ENCODE results near the gene FBF1.

Gene FBF1

DNA sequence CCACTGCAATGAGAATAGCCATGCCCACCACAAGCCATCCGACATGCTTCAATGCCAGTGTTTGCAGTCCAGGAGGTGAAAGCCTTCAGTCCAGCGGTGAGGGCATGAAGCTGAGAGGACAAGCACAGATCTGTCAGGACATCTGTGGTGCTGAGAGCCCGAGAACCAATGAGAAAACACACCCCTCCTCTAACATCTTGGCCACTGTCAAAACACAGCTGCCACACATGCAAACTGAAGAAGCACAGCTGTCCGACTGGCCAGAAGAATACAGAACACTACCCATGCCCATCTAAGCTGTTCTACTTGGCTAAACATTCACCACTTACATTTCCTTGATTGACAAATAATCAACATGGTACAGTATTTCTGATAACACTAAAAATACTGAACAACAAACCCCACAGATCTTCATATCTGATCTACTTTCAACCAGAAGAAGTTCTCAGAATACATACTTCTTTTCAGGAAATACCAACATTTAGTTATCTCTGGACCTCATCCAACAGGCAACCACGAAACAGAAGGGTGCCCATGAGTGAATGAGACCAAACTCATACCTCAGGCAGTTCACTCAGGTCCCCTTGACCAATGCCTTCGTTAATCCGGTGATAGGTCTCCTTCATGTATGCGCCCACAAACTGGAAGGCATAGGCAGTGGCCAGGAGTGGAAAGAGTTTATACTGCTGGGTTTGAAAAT lies 10.2 kb upstream of the FBF1 start:
- DNase-seq: no peak

DNA sequence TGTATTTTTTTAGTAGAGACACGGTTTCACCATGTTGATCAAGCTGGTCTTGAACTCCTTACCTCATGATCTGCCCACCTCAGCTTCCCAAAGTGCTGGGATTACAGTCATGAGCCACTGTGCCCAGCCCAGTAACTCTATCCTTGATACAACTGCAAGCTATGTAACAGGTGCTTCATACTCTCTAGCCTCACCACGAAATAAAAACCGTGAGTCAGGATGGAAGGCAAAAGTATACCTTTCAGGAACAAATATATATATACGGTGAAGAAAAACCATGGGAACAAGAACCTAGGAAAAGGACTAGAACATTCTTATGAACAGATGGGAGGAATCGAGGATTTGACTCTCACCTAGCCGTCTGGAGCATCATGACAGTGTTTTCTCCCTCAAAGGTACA lies 9.6 kb upstream of the FBF1 start:
- no peak for DNase-seq

DNA sequence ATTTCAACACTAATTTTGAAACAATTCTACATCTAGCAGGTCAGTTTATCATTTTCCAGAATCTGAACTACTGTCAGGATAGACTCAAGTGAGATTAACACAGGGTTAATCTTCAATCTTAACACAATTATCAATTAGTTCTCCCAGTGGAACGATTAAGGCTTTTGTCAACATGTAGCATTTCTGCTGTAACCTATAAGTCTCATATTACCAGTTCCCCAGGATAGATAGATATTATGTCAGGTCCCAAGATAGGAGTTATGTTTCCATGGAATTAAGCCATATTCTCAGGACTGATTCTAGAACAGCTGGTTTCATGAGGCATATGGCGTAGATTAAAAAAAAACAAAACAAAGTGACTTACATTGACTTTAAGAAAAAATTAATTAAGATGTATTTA lies 4.4 kb upstream of the FBF1 start:
- DNase-seq: no peak

DNA sequence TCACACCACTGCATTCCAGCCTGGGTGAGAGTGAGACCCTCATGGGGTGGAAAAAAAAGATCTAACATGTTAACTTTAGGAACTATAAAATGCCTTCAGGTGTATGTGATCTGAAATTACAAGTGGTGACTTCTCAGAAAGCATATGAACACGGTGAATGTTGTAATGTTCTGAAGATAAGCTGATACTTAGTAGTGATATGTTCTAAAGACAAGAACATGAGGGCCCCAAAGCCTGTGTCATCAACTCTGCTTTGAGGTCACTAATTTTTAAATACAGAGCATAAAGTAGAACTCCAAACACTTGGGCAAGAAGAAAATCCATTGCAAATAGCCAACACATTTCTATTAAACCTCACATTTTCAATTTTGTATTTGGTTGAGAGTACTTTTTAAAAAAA lies 2.6 kb upstream of the FBF1 start:
- no peak for DNase-seq

GRCh38 chr17:75942473-75942872 lies 1.6 kb upstream of the FBF1 start:
- DNase-seq: no peak

DNA sequence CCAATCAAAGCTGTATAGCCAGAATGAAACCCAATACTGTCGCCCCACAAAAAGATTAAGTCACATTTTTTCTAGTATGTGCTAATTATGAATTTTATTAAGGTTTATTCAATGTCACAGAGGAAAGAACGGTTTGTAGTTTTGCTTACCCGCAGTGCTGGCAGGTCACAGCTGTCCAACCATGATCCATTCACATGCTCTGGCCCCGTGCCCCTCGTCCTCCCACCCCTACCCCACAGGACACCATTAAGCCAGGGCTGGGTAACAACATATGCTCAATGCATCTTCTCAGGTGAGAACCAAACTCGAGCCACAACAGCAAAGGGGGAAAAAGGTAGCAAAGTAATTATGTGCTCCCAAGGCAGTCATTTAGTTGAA lies 589 bp upstream of the FBF1 start:
- DNase-seq: no peak

DNA sequence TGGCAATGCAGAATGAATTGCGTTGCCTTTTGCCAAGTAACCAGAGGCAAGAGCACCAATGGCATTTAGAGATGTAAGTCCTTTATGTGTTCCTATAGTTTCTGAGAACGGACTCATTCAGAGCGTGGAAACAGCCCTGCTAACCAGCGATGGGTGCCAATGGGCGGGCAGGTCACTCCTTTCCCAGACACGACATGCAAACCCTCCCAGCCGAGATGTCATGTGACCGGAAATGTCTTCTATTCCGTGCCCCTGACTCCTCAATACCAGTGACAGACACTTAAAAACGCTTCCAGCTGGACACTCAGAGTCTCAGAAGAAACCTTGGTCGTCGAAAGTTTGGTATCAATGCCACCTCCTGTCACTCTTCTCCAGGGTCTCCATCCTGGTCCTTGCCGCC lies 3.2 kb downstream of the FBF1 start:
- peak; percentile 4 for DNase-seq

DNA sequence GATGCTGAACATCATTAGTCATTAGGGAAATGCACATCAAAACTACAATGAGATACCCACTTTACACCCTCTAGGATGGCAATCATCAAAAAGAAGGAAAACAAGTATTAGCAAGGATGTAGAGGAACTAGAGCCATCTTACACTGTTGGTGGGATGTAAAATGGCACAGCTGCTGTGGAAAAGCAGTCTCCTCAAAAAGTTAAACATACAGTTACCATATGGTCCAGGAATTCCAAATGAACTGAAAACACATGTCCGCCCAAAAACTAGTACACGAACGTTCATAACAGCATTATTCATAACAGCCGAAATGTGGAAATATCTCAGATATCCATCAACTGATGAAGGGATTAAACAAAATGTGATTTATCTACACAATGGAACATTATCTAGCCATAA lies 7.0 kb downstream of the FBF1 start:
- no peak for DNase-seq

- no peak for DNase-seq
These were observed 8.0 kb downstream of the FBF1 start for GRCh38 chr17:75932852-75933251.

DNA sequence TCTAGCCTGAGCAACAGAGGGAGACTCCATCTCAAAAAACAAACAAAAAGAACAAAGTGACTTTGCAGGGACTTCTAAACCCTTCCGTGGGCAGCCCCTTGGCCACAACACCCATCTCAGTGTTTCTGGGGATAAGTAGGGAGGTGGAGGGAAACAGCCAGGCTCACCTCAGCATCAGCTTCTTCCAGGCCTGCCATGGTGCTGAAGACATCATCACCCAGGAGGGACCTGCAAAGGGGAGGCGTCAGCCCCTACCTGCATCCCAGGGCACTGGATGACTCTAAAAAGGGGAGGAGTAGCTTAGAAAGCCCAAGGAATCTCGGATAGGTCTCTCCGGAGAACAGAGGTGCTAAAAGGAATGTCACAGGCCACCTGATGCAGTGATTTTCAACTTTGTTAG lies 9.8 kb downstream of the FBF1 start:
- no peak for DNase-seq

DNA sequence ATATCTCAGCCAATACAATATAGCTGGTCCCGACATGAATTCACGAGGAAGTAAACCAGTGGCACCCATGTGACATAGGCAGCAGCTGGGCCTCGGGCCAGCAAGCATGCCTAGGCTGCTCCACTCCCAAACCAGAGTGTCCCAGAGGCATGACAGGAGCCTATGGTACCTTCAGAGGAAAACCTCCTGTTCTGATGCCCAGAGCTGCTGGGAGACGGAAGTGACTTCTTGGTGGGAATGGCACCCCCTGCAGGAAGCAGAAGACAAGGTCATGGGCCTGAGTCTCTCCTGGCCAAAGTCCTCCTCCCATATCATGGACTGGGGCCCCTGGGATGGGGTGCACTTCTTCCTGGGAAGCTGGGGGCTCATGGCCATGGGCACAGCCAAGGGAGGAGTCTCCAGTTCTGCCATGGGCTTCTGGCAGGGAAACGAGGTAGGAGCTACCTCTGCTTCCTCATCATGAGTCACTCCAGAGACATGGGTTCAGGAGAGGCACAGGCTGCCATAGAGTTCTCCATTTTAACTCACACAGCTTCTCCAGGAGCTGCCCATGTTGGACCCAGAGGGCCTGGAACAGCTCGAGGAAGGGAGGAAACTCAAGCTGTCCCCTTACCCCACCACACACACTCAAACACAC lies 13.4 kb downstream of the FBF1 start:
- no peak for DNase-seq

DNA sequence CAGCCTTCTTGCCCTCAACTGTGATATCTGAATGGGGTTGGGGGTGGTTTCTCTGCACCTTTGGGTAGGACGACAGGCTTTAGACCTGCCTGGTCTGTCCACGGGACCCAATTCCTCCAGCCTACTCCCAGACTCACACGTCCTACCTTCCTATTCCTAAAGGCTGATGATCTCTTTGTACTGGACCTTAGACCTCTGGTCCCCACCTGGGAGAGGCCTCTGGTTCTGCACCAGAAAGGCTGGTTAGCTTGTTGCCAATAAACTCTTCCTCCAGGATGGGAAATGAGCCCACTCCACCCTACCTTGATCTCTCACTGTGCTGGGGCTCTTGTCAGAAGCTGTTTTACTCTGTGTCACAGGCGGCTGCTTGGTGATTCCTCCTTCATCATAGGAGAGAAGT lies 14.4 kb downstream of the FBF1 start:
- DNase-seq: no peak

DNA sequence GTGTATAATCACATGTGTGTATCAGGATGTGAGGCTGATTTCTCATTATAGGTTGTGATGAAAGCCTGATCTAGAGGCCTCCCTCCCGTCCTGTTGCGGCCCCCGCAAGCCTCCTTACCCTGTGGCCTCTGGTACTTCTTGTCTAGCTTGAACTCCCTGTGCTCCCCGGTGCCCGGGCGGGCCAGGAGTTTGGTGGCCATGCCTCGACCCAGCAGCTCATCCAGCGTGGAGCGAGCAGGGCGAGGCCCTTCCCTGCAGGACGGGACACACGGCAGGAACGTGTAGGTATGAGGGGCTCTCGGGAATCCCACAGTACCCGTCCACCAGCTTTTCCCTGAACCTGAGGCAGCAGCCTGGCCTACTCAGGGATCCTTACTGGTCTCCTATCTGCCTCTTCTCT lies 14.9 kb downstream of the FBF1 start:
- DNase-seq: no peak

GRCh38 chr17:75925103-75925502 lies 15.7 kb downstream of the FBF1 start:
- DNase-seq: no peak

- DNase-seq: no peak
These were observed 17.6 kb downstream of the FBF1 start for GRCh38 chr17:75922963-75923874.

- no peak for DNase-seq
These were observed 18.5 kb downstream of the FBF1 start for GRCh38 chr17:75922173-75922961.

GRCh38 chr17:75921596-75921995 lies 19.2 kb downstream of the FBF1 start:
- no peak for DNase-seq

DNA sequence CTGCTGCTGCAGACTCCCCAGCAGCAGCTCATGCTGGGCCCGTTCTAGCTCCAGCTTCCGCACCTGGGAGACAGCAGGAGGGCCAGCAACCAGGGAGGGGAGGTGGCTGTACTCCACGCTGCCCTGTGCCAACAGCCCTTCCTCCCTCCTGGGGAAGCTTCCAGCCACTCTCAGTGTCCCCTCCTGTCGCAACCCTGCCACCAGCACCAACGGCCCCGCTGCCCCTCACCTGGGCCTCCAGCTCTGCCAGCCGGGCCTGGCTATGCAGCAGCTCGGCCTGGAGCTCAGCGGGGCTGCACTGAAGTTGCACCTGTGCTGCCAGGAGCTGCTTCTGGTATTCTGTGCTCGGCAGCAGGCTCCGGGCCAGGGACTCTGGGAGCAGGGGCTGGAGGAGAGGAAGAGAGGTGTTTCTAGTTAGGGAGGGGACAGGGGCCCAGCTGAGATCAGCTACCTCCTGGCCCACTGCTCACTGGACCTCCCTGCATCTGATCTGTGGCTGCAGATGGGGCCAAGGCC lies 20.7 kb downstream of the FBF1 start:
- no peak for DNase-seq

DNA sequence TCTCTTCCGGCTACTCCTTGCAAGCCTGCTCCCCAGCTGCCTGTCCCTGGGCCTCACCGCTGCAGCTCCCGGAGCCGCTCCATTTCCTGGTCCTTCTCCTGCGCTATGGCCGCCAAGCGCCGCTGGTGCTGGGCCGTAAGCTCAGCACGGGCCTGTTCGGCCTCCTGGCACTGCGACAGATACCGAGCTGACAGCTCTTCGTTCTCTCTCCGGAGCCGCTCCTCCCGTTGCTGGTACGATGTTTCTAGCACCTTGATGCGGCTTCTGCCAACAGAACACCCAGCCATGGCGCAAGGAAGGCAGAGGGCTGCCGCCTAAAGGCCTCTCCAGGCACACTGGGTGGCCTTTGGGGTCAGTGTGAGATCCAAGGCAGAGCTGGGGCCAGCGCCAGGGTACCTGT lies 21.2 kb downstream of the FBF1 start:
- no peak for DNase-seq

DNA sequence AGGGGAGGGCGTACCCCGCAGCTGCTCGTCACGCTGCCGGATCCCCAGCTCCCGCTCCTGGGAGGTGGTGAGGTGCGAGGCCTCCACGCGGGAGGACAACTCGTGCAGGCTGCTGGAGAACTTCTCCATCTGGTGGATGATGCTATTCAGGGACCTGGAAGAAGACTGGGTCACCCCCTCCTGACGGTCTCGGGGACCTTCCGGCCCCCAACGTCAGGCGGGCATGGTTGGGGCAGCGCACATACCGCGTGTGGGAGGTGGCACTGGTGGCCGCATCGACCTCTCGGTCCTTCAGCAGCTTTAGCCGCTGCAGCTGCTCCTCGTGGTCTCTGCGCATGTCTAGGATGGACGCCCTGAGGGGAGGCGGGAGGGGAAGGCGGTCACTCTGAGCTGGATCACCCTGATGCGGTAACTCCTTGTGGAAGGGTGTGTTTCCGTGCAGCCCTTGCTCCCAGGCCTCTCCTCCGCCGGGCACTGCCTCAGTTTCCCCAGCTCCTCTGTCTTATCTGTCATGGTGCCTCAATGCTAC lies 22.9 kb downstream of the FBF1 start:
- no peak for DNase-seq

DNA sequence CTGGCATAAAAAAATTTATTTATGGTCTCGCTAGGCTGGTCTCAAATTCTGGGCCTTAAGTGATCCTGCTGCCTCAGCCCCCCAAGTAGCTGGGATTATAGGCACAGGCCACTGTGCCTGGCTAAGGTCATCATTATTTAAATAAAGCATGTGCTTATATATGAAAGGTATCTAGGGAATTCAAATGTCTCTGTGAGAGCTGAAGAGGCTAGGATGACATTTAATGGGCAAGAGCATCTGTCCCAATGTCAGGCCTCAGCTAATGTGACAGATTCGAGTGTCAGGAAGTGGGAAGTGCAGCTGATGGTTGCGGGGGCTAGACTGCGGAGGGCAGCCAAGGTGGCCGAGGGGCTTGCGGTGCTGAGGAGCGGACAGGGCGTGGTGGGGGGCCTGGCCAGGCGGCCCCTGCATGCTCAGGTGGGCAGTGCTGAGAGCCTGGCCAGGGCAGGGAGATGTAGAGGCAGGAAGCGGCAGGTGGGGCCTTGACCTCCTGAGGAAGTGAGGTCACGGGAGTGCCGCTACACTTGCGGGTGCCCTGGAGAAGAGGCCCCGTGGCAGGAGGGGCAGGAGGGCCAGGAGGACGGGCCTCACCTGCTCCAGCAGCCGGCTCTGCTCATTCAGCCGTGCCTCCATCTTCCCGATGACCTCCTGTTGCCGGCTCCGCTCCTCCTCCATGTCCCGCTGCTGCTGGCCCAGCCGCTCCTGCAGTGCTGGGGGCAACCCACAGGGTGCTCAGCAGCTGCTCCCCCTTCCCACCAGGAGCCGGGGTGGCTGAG lies 23.5 kb downstream of the FBF1 start:
- DNase-seq: no peak

DNA sequence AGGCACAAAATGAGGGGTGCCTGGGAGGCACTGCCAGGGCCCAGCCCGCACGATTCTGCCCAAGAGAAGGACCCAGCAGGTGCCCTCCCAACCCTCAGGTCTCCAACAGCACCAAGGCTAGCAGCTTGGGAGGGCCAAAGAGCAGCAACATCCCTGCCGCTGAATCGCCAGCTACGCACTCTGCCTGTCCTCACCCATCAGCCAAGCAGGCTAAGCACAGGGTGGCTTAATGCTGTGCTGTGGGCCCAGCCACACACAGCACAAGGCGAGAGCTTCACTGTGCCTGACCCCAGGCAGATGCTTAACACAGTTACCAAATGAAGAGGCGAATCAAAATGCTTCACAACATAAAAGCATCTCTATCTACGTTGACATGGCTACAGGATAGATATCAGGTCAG lies 25.6 kb downstream of the FBF1 start:
- DNase-seq: no peak

All from NCI-H2029 treated with DMSO at 0.1 percent for 48 hours (cell line).